Type B pancreatic cell (in vitro differentiated cells): ENCODE measurements around the gene KRT3. TPM values are rescaled to one million over a fixed set of nuclear protein-coding genes. Genes with fewer than 3 reads are reported as not detected.

Experiments used
- DNase-seq: peaks from one replicate; pipeline ENCODE4 v3.0.0; 2021; ENCODE audit warnings: mixed read lengths; ENCODE audit not compliant: unreplicated experiment; ENCODE audit errors: extremely low spot score
- H3K27ac Mint-ChIP-seq: 2 replicates; pipeline ENCODE4 v1.8.0; 2021; ENCODE audit warnings: mild to moderate bottlenecking, mixed read lengths
- H3K27me3 Mint-ChIP-seq: 2 replicates; pipeline ENCODE4 v1.8.0; 2021; ENCODE audit warnings: mixed read lengths
- H3K36me3 Mint-ChIP-seq: 2 replicates; pipeline ENCODE4 v1.8.0; 2021; ENCODE audit warnings: mixed read lengths
- H3K4me1 Mint-ChIP-seq: one replicate; pipeline ENCODE4 v1.8.0; 2021; ENCODE audit warnings: mixed read lengths; ENCODE audit not compliant: unreplicated experiment
- H3K4me3 Mint-ChIP-seq: 2 replicates; pipeline ENCODE4 v1.8.0; 2021; ENCODE audit warnings: mild to moderate bottlenecking, mixed read lengths
- H3K9me3 Mint-ChIP-seq: 2 replicates; pipeline ENCODE4 v1.8.0; 2021; ENCODE audit warnings: mixed read lengths
- CTCF ChIP-seq: fragments of 200-600 bp; sonication (generic); conservative IDR thresholded peaks from 2 replicates; pipeline ENCODE4 v1.5.0; 2021; ENCODE audit warnings: antibody characterized with exemption, mild to moderate bottlenecking
- total RNA-seq: library from RNA; stranded (reverse); gene quantifications from 2 replicates; pipeline ENCODE4 v1.2.1, GENCODE V29; 2021; ENCODE audit warnings: low replicate concordance

Gene KRT3
- total RNA-seq, 1 donor from 2014 or later = 0.68 TPM

DNA sequence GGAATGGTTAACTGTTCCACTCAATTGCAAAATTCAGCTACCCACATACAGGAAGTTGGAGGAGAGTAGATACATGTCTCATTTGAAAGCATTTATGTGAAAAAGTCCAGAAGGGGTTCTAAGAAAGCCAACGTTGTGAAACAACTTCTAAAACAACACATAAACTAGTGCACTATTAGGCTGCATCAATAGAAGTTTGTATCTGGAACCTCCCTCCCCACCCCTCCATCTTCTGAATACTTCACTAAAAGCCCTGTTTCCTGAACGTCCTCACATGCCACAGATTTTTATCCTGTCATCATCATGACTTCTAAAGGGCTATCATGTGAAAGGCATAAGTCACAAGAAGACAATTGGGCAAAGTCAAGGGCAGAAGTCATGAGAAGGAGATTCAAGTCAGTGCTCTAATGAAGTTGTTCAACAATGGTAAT, 32.7 kb upstream of the KRT3 start:
- DNase-seq = no peak
- no peaks in the 10 kb centered on the region for H3K4me1 Mint-ChIP-seq
- H3K9me3 Mint-ChIP-seq = no peaks in the 10 kb centered on the region
- H3K36me3 Mint-ChIP-seq = no peaks in the 10 kb centered on the region
- no peak overlapping the region for H3K4me3 Mint-ChIP-seq
- peaks cover 14% of the 10 kb centered on the region for H3K27me3 Mint-ChIP-seq
- H3K27ac Mint-ChIP-seq = no peak overlapping the region
- no peak for TF ChIP-seq CTCF

DNA sequence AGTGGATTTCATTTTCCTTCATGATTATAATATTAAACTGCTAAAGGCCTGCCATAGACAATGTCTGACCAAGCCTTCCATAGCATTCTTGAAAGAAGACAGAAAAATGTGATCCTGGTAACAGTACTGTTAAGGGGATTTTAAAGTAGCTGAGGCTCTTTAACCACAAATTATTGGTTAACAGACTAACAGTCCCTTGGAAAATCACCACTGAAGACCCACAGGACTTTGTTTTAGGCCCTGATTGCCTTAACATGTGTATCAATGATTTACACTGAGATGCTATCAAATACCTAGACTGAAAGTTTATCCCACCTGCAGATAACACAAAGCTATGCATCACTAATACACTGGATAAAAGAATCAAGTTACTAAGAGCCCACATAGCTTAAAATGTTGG, 32.2 kb upstream of the KRT3 start:
- Mint-ChIP-seq H3K4me3 (no peak overlapping the region), H3K4me1 (no peaks in the 10 kb centered on the region), H3K27me3 (peaks cover 16% of the 10 kb centered on the region), H3K27ac (no peak overlapping the region), H3K36me3 (no peaks in the 10 kb centered on the region), H3K9me3 (no peaks in the 10 kb centered on the region)
- no peak for DNase-seq
- no peak for TF ChIP-seq CTCF

- no peaks in the 10 kb centered on the region for H3K4me1 Mint-ChIP-seq
- H3K4me3 Mint-ChIP-seq = no peak overlapping the region
- TF ChIP-seq CTCF = no peak
- H3K9me3 Mint-ChIP-seq = no peaks in the 10 kb centered on the region
- no peak for DNase-seq
- peaks cover 18% of the 10 kb centered on the region for H3K27me3 Mint-ChIP-seq
- no peaks in the 10 kb centered on the region for H3K36me3 Mint-ChIP-seq
- no peak overlapping the region for H3K27ac Mint-ChIP-seq
Measured at GRCh38 chr12:52827499-52828090, 31.7 kb upstream of the KRT3 start.

- Mint-ChIP-seq H3K4me3 (no peak overlapping the region), H3K27ac (no peak overlapping the region), H3K4me1 (no peaks in the 10 kb centered on the region), H3K27me3 (peaks cover 18% of the 10 kb centered on the region), H3K36me3 (no peaks in the 10 kb centered on the region), H3K9me3 (no peaks in the 10 kb centered on the region)
- no peak for DNase-seq
- no peak for TF ChIP-seq CTCF
Measured at GRCh38 chr12:52826611-52827498, 30.9 kb upstream of the KRT3 start.

DNA sequence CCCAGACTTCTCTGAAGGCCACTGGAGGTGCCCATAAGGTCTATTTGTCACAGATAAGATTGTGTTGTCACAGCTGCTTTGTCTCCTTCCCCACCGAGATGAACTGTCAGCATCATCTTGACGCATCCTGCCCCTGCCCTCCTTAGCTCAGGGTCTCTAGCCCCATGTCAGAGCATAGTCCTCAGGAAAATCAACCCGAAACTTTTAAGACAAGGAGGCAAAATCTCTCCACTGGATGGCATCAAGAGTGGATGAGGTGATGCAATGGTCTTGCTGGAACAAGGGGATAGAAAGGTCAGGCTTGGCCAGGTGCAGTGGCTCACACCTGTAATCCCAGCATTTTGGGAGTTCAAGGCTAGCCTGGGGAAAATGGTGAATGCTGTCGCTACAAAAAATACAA, 30.0 kb upstream of the KRT3 start:
- no peak for TF ChIP-seq CTCF
- peaks cover 4% of the 10 kb centered on the region for H3K4me1 Mint-ChIP-seq
- DNase-seq = no peak
- H3K27me3 Mint-ChIP-seq = peaks cover 21% of the 10 kb centered on the region
- no peaks in the 10 kb centered on the region for H3K36me3 Mint-ChIP-seq
- H3K4me3 Mint-ChIP-seq = no peak overlapping the region
- H3K27ac Mint-ChIP-seq = no peak overlapping the region
- no peaks in the 10 kb centered on the region for H3K9me3 Mint-ChIP-seq
